ENCODE results near the gene ZNF827. TPM values are rescaled to one million over a fixed set of nuclear protein-coding genes. Genes with fewer than 3 reads are reported as not detected.

Gene ZNF827
- total RNA-seq, 1 donor from 2014 or later: 14.1 TPM

- H3K4me3 ChIP-seq (ENCODE audit: low read depth, low read length): no peak overlapping the region
- DNase-seq (ENCODE audit: low read depth): no peak
- no peak for TF ChIP-seq CTCF (conservative IDR thresholded peaks at IDR 0.05; ENCODE audit: low read depth, low read length)
These were observed 181.4 kb downstream of the ZNF827 start for GRCh38 chr4:145757188-145757587.

GRCh38 chr4:145756244-145756643 is 182.4 kb downstream of the ZNF827 start:
- no peak for DNase-seq (ENCODE audit: low read depth)
- TF ChIP-seq CTCF (conservative IDR thresholded peaks at IDR 0.05; ENCODE audit: low read depth, low read length): no peak
- H3K4me3 ChIP-seq (ENCODE audit: low read depth, low read length): no peak overlapping the region

GRCh38 chr4:145755802-145756201 is 182.8 kb downstream of the ZNF827 start:
- no peak for TF ChIP-seq CTCF (conservative IDR thresholded peaks at IDR 0.05; ENCODE audit: low read depth, low read length)
- no peak overlapping the region for H3K4me3 ChIP-seq (ENCODE audit: low read depth, low read length)
- DNase-seq (ENCODE audit: low read depth): no peak

- TF ChIP-seq CTCF (conservative IDR thresholded peaks at IDR 0.05; ENCODE audit: low read depth, low read length): no peak
- DNase-seq (ENCODE audit: low read depth): no peak
- H3K4me3 ChIP-seq (ENCODE audit: low read depth, low read length): no peak overlapping the region
These were observed 195.0 kb downstream of the ZNF827 start for GRCh38 chr4:145743641-145744040.

GRCh38 chr4:145740806-145741205 is 197.8 kb downstream of the ZNF827 start:
- TF ChIP-seq CTCF (conservative IDR thresholded peaks at IDR 0.05; ENCODE audit: low read depth, low read length): no peak
- H3K4me3 ChIP-seq (ENCODE audit: low read depth, low read length): no peak overlapping the region
- no peak for DNase-seq (ENCODE audit: low read depth)

- no peak overlapping the region for H3K4me3 ChIP-seq (ENCODE audit: low read depth, low read length)
- TF ChIP-seq CTCF (conservative IDR thresholded peaks at IDR 0.05; ENCODE audit: low read depth, low read length): no peak
- peak; percentile 65 for DNase-seq (ENCODE audit: low read depth)
These were observed 198.8 kb downstream of the ZNF827 start for GRCh38 chr4:145739845-145740244.

- no peak overlapping the region for H3K4me3 ChIP-seq (ENCODE audit: low read depth, low read length)
- no peak for DNase-seq (ENCODE audit: low read depth)
These were observed 202.3 kb downstream of the ZNF827 start for GRCh38 chr4:145736241-145736831.

More at GRCh38 chr4:145736241-145736831, 202.3 kb downstream of the ZNF827 start:
- no peak for TF ChIP-seq CTCF (conservative IDR thresholded peaks at IDR 0.05; ENCODE audit: low read depth, low read length)

Data from epithelial cell of proximal tubule (primary cell).